ENCODE data around the gene SPIRE1.

Gene SPIRE1

GRCh38 chr18:12451428-12451827, 206.5 kb downstream of the SPIRE1 start:
- H3K4me3 ChIP-seq (ENCODE audit: low read length) = no peak overlapping the region
- no peak for DNase-seq (ENCODE audit: low read depth)
- no peak for TF ChIP-seq CTCF (conservative IDR thresholded peaks at IDR 0.05; ENCODE audit: low read depth, low read length)

DNA sequence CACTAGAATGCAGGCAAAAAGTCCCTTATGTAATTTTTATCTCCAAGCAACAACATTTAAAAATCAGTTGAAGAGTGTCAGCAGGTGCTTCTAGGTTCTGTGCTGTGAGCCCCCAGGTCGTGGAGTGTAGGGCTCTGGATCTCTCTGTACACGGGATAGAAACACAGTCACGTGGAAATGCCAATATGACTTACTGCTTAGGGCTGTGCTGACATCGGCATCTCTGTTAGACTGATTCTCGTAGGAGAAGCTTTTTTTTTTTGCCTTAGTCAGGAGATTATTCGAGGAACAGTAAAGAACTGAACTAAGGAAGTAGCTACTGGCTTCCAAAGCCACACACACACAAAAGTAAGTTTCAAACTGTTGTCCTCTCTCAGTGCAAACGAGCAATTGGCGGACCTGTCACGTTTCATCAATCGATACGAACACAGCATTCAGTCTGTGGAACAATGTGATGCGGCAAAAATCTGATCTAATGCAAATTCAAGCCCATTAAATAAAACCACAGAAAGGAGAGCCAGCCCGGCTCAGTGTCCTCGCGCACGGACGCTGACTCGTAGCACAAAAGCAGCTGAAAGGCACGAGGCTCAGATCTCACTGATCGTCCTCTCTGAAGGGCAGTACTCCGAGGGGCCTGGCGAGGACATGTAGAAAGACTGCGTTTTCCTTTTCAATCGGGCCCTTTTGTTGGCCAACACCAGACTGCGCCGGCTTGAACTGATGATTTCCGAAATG, 208.7 kb downstream of the SPIRE1 start:
- H3K4me3 ChIP-seq (ENCODE audit: low read length) = no peak overlapping the region
- DNase-seq (ENCODE audit: low read depth) = peak; percentile 43
- no peak for TF ChIP-seq CTCF (conservative IDR thresholded peaks at IDR 0.05; ENCODE audit: low read depth, low read length)

DNA sequence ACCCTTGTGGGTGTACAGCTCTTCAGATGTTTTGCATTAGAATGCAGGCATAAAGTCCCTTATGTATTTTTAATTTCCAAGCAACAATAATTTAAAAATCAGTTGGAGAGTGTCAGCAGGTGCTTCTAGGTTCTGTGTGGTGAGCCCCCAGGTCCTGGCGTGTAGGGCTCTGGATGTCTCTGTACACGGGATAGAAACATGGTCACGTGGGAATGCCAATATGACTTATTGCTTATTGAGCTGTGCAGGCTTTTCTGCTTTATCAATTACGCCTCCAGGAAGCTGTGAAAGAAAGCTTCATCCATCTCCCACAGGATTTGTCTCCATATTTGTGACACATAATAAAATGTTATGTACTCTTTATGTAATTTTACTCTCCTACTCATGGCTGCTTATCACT, 212.4 kb downstream of the SPIRE1 start:
- DNase-seq (ENCODE audit: low read depth) = no peak
- no peak overlapping the region for H3K4me3 ChIP-seq (ENCODE audit: low read length)
- no peak for TF ChIP-seq CTCF (conservative IDR thresholded peaks at IDR 0.05; ENCODE audit: low read depth, low read length)

DNA sequence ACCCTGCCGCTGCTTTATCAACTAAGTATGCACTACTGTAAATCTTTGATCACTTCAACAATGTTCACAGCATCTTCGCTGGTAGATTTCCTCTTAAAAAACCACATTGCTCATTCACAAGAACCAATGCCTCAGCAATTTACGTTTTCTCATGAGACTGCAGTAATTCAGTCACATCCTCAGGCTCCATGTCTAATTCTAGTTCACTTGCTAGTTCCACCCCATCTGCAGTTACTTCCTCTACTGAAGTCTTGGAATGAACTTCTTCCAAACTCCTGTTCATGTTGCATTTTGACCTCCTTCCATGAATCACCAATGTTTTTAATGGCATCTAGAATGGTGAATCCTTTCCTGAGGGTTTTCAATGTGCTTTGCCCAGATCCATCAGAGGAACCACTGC, 214.4 kb downstream of the SPIRE1 start:
- no peak for DNase-seq (ENCODE audit: low read depth)
- TF ChIP-seq CTCF (conservative IDR thresholded peaks at IDR 0.05; ENCODE audit: low read depth, low read length) = no peak

DNA sequence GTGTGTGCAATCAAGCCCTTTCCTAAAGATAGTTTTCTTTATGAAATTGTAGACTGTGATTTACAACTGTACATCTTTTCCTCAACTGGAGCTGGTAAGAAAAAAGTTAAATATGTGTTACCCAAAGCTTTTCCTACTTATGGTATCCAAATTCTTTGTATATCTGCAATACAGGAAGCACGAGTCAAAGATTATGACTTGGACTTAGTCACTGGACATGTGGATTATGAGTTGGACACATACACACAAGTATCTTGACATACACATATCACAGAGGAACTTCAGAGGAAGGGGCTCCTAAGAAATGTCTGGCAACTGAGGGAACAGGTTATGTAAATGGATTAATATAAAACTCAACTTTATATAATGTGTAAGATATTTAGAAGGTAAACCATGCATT, 215.0 kb downstream of the SPIRE1 start:
- no peak overlapping the region for H3K4me3 ChIP-seq (ENCODE audit: low read length)
- no peak for TF ChIP-seq CTCF (conservative IDR thresholded peaks at IDR 0.05; ENCODE audit: low read depth, low read length)
- peak; percentile 37 for DNase-seq (ENCODE audit: low read depth)

More for the DNA sequence above, 214.4 kb downstream of the SPIRE1 start:
- no peak overlapping the region for H3K4me3 ChIP-seq (ENCODE audit: low read length)

- TF ChIP-seq CTCF (conservative IDR thresholded peaks at IDR 0.05; ENCODE audit: low read depth, low read length) = no peak
- no peak overlapping the region for H3K4me3 ChIP-seq (ENCODE audit: low read length)
- no peak for DNase-seq (ENCODE audit: low read depth)
These were observed 216.4 kb downstream of the SPIRE1 start for GRCh38 chr18:12441475-12442034.

DNA sequence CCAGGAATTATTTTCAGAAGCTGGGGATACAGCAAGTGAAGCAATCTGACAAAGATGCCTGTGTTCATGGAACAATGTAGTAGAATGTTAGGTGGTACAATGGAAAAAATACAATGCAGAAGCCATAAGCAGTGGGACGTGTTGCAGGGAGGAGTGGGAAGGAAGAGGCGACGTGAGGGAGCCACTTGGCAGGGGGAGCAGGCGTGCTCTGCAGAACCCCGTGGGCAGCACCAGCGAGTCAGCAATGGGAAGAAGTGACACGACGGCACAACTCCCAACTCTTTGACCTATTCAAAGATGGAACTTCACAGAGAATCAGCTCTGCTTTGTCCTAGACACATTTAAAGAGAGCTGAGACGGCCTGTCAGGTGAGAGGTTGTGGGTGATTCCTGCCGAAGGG, 219.7 kb downstream of the SPIRE1 start:
- no peak for TF ChIP-seq CTCF (conservative IDR thresholded peaks at IDR 0.05; ENCODE audit: low read depth, low read length)
- no peak for DNase-seq (ENCODE audit: low read depth)

More for the DNA sequence above, 219.7 kb downstream of the SPIRE1 start:
- no peak overlapping the region for H3K4me3 ChIP-seq (ENCODE audit: low read length)
